HL-60 (cell line): ENCODE measurements around the gene GCNA.

ENCODE experiments used
- CTCF ChIP-seq: IDR thresholded peaks from one replicate; pipeline ENCODE4 v1.5.1; 2011; ENCODE audit warnings: low read length, control low read depth, inconsistent platforms; ENCODE audit not compliant: insufficient read depth
- POLR2AphosphoS5 ChIP-seq: IDR thresholded peaks from 2 replicates; pipeline ENCODE4 v1.6.1; 2012; ENCODE audit warnings: low read depth
- REST ChIP-seq: IDR thresholded peaks from 2 replicates; pipeline ENCODE4 v1.6.1; 2012; ENCODE audit warnings: low read depth; ENCODE audit not compliant: insufficient replicate concordance

- no peak for TF ChIP-seq CTCF
- TF ChIP-seq POLR2AphosphoS5: no peak
- no peak for TF ChIP-seq REST
Measured at GRCh38 chrX:71612256-71612655, 34.0 kb downstream of the GCNA start.
